Measurements from ENCODE around the gene BTF3. TPM values are rescaled to one million over a fixed set of nuclear protein-coding genes. Genes with fewer than 3 reads are reported as not detected.
A peak's percentile ranks its signal among the peaks of the same experiment; 100 is the strongest.

Gene BTF3
- total RNA-seq, 1 experiment from 2014 or later = 647 TPM

DNA sequence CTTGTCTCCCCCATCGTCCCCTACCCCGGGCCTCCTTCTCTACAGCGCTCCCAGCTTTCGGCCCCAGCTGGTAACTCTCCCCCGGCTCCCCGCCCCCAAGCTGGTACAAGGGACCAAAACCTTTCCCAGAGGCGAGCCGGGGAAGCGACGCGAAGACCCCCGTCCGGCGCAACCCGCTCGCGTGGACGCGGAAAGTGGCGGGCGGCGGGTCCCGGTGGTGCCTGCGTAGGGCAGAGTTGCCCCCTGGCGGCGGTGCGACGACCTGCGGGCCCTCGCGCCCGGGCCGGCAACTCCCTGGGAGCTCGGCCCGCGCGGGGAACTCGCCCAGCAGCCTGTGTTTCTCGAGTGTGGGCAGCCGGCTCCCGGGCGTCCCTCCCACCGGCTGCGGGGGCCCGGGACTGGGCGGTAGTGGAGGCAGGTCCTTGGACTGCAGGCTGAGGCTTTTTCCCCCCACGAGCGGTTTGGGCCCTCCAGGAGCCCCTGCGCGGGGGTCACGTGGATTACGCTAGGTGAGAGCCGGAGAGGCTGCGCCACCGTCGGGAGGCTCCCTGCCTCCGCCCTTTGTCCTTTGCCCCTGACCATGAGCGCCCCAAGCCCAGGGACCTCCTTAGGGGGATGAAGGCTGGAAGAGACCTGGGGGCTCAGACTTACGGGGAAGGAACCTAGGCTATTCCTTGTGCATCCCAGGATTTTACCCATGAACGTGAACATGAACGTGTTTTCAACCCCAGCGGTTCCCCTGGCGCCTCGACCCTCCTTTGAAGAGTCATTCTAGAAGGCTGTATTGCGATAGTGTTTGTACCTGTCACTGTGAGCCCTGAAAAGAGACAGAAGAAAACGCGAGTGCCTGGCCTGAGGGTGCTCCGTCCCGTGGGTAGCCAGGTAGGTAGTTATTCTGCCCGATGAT is 46.8 kb upstream of the BTF3 start:
- ChIA-PET CTCF (interaction anchor here (0.6 to 2.4 kb wide), 9 partner anchors 10 to 356 kb away, joined by 3 to 31 read pairs (median 4); partner anchors contain the start of gene BTF3), POLR2A (interaction anchor here (0.6 kb wide), 1 partner anchor 42 kb away, joined by 3 read pairs; no protein-coding TSS in a partner anchor)
- Histone ChIP-seq H3K9me3 (ENCODE audit: control insufficient read depth, insufficient read depth, low read depth, low read length) (no peaks in the 10 kb centered on the region), H3K27ac (ENCODE audit: low read length) (peak overlapping the region; percentile 82), H3K4me3 (ENCODE audit: low read depth in 2 of 2, low read length in 2 of 2) (peak overlapping the region; percentile 56 to 70), H3K4me1 (ENCODE audit: control insufficient read depth, insufficient read depth, low read length) (peaks cover 14% of the 10 kb centered on the region), H3K36me3 (ENCODE audit: control insufficient read depth, insufficient read depth, low read length) (no peaks in the 10 kb centered on the region), H3K27me3 (ENCODE audit: control insufficient read depth, insufficient read depth, low read length) (no peaks in the 10 kb centered on the region)
- TF ChIP-seq, protein P1, sequence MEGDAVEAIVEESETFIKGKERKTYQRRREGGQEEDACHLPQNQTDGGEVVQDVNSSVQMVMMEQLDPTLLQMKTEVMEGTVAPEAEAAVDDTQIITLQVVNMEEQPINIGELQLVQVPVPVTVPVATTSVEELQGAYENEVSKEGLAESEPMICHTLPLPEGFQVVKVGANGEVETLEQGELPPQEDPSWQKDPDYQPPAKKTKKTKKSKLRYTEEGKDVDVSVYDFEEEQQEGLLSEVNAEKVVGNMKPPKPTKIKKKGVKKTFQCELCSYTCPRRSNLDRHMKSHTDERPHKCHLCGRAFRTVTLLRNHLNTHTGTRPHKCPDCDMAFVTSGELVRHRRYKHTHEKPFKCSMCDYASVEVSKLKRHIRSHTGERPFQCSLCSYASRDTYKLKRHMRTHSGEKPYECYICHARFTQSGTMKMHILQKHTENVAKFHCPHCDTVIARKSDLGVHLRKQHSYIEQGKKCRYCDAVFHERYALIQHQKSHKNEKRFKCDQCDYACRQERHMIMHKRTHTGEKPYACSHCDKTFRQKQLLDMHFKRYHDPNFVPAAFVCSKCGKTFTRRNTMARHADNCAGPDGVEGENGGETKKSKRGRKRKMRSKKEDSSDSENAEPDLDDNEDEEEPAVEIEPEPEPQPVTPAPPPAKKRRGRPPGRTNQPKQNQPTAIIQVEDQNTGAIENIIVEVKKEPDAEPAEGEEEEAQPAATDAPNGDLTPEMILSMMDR (IDR thresholded peaks at IDR 0.05) = peak; percentile 98
- TF ChIP-seq SIN3A (IDR thresholded peaks at IDR 0.05; ENCODE audit: borderline replicate concordance, insufficient read depth, low read depth, low read length) = no peak
- peak; percentile 52 for ATAC-seq
- DNase-seq (ENCODE audit: low read depth, low spot score) = no peak
- in situ Hi-C loops (cut with HindIII; ENCODE audit: low pct_unique_long_range_greater_than_20kb, low sequenced_read_pairs) (no loop called here), intact Hi-C loops (cut with micrococcal nuclease; ENCODE audit: unreplicated experiment) (loop anchor here (5.0 kb wide), 2 partner anchors 234 to 364 kb away; no protein-coding TSS in a partner anchor)
- no TSS peak for BruUV-seq (replicated peaks)

DNA sequence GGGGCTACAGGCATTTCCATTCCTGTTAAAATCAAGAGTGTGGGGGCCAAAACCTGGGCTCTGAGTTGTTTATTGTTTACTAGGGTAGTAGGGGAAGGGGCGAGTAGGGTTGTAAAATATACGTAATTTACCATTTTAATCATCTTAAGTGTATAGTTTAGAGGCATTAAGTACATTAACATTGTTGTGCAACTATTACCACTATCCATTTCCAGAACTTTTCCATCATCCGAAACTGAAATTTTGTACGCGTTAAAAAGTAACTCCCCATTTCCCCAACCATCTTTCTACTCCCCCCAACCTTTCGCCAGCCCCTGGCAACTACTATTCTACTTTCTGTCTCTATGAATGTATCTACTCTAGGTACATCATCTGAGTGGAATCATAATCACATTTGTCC is 46.0 kb upstream of the BTF3 start:
- Histone ChIP-seq H3K27me3 (ENCODE audit: control insufficient read depth, insufficient read depth, low read length) (no peaks in the 10 kb centered on the region), H3K4me3 (ENCODE audit: low read depth in 2 of 2, low read length in 2 of 2) (no peak overlapping the region)

DNA sequence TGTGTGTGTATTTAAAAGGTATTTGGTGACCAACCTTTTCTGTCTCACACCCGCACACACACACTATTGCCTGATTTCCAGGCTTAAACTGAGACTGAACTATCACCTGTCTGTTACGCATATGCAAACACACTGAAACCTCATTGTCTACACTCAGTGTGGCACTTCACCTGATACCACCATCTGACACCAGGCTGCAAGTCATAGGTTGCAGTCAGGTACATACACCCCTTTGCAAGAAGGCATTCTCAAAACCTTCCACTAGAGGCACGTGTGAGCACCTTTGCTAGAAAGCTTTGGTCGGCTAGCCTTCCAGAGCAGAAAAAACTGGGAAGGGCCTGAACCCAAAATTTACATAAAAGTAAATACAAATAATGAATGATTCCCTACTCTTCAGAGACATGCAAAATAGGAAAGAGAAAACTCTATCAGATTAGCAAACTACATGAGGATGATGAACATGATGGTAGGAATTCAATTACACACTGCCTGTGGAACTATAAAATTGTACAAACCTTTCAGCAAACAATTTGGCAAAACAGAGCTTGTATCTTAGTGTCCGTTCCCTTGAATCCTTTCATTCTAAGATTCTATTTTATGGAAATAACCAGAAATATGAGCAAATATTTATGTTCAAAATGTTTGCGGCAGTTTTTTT is 43.7 kb upstream of the BTF3 start:
- no TSS peak for BruUV-seq (replicated peaks)
- intact Hi-C loops (cut with micrococcal nuclease; ENCODE audit: unreplicated experiment) = loop anchor here (5.0 kb wide), 2 partner anchors 237 to 367 kb away; no protein-coding TSS in a partner anchor
- no peak overlapping the region for H3K27ac ChIP-seq (ENCODE audit: low read length)
- H3K9me3 ChIP-seq (ENCODE audit: control insufficient read depth, insufficient read depth, low read depth, low read length) = no peaks in the 10 kb centered on the region
- no peaks in the 10 kb centered on the region for H3K36me3 ChIP-seq (ENCODE audit: control insufficient read depth, insufficient read depth, low read length)
- TF ChIP-seq, protein P2, sequence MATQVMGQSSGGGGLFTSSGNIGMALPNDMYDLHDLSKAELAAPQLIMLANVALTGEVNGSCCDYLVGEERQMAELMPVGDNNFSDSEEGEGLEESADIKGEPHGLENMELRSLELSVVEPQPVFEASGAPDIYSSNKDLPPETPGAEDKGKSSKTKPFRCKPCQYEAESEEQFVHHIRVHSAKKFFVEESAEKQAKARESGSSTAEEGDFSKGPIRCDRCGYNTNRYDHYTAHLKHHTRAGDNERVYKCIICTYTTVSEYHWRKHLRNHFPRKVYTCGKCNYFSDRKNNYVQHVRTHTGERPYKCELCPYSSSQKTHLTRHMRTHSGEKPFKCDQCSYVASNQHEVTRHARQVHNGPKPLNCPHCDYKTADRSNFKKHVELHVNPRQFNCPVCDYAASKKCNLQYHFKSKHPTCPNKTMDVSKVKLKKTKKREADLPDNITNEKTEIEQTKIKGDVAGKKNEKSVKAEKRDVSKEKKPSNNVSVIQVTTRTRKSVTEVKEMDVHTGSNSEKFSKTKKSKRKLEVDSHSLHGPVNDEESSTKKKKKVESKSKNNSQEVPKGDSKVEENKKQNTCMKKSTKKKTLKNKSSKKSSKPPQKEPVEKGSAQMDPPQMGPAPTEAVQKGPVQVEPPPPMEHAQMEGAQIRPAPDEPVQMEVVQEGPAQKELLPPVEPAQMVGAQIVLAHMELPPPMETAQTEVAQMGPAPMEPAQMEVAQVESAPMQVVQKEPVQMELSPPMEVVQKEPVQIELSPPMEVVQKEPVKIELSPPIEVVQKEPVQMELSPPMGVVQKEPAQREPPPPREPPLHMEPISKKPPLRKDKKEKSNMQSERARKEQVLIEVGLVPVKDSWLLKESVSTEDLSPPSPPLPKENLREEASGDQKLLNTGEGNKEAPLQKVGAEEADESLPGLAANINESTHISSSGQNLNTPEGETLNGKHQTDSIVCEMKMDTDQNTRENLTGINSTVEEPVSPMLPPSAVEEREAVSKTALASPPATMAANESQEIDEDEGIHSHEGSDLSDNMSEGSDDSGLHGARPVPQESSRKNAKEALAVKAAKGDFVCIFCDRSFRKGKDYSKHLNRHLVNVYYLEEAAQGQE (IDR thresholded peaks at IDR 0.05; ENCODE audit: insufficient read depth in 1 of 2, low read depth in 2 of 2, low read length in 1 of 2) = no peak
- TF ChIP-seq, protein P1 (IDR thresholded peaks at IDR 0.05) = peak; percentile 92
- TF ChIP-seq TCF7L2 (IDR thresholded peaks at IDR 0.05; ENCODE audit: low read depth, low read length) = no peak
- no peak for TF ChIP-seq SIN3A (IDR thresholded peaks at IDR 0.05; ENCODE audit: borderline replicate concordance, insufficient read depth, low read depth, low read length)
- no peak for TF ChIP-seq POLR2AphosphoS5 (IDR thresholded peaks at IDR 0.05; ENCODE audit: low read depth, low read length)
- peak; percentile 67 for ATAC-seq
- DNase-seq (ENCODE audit: low read depth, low spot score) = peak; percentile 77
- in situ Hi-C loops (cut with HindIII; ENCODE audit: low pct_unique_long_range_greater_than_20kb, low sequenced_read_pairs) = no loop called here
- CTCF ChIA-PET = interaction anchor here (0.6 to 1.2 kb wide), 3 partner anchors 26 to 328 kb away, joined by 3 to 4 read pairs (median 3); no protein-coding TSS in a partner anchor
- peaks cover 14% of the 10 kb centered on the region for H3K4me1 ChIP-seq (ENCODE audit: control insufficient read depth, insufficient read depth, low read length)
- no peak overlapping the region for H3K4me3 ChIP-seq (ENCODE audit: low read depth in 2 of 2, low read length in 2 of 2)
- H3K27me3 ChIP-seq (ENCODE audit: control insufficient read depth, insufficient read depth, low read length) = no peaks in the 10 kb centered on the region
- POLR2A ChIA-PET = no interaction called here

More for the DNA sequence above, 46.0 kb upstream of the BTF3 start:
- intact Hi-C loops (cut with micrococcal nuclease; ENCODE audit: unreplicated experiment) (loop anchor here (5.0 kb wide), 2 partner anchors 235 to 365 kb away; no protein-coding TSS in a partner anchor), in situ Hi-C loops (cut with HindIII; ENCODE audit: low pct_unique_long_range_greater_than_20kb, low sequenced_read_pairs) (no loop called here)
- no peak for TF ChIP-seq POLR2AphosphoS5 (IDR thresholded peaks at IDR 0.05; ENCODE audit: low read depth, low read length)
- no peak for TF ChIP-seq SIN3A (IDR thresholded peaks at IDR 0.05; ENCODE audit: borderline replicate concordance, insufficient read depth, low read depth, low read length)
- TF ChIP-seq, protein P1 (IDR thresholded peaks at IDR 0.05) = no peak
- TF ChIP-seq TCF7L2 (IDR thresholded peaks at IDR 0.05; ENCODE audit: low read depth, low read length) = no peak
- BruUV-seq (replicated peaks) = no TSS peak
- DNase-seq (ENCODE audit: low read depth, low spot score) (no peak), ATAC-seq (no peak)
- Histone ChIP-seq H3K36me3 (ENCODE audit: control insufficient read depth, insufficient read depth, low read length) (no peaks in the 10 kb centered on the region), H3K27ac (ENCODE audit: low read length) (no peak overlapping the region), H3K9me3 (ENCODE audit: control insufficient read depth, insufficient read depth, low read depth, low read length) (no peaks in the 10 kb centered on the region), H3K4me1 (ENCODE audit: control insufficient read depth, insufficient read depth, low read length) (peaks cover 14% of the 10 kb centered on the region)
- CTCF ChIA-PET = no interaction called here
- POLR2A ChIA-PET = no interaction called here

Data from Panc1 (cell line).